Ishikawa (cell line): ENCODE data around the gene PEX11G.

ENCODE experiments used
- CEBPB ChIP-seq: IDR thresholded peaks from 2 replicates; pipeline ENCODE4 v1.6.1; 2012
- CREB1 ChIP-seq: IDR thresholded peaks from 2 replicates; pipeline ENCODE4 v1.6.1; 2012; ENCODE audit warnings: low read depth
- EGR1 ChIP-seq: IDR thresholded peaks from 2 replicates; pipeline ENCODE4 v1.6.1; 2012
- EP300 ChIP-seq: IDR thresholded peaks from 2 replicates; pipeline ENCODE4 v1.6.1; 2012; ENCODE audit warnings: borderline replicate concordance
- FOXM1 ChIP-seq: IDR thresholded peaks from 2 replicates; pipeline ENCODE4 v1.6.1; 2012; ENCODE audit warnings: low read depth, borderline replicate concordance
- MAX ChIP-seq: IDR thresholded peaks from 2 replicates; pipeline ENCODE4 v1.6.1; 2012
- NFIC ChIP-seq: IDR thresholded peaks from 2 replicates; pipeline ENCODE4 v1.6.1; 2012
- RAD21 ChIP-seq: IDR thresholded peaks from 2 replicates; pipeline ENCODE4 v1.6.1; 2012; ENCODE audit warnings: low read depth
- REST ChIP-seq: IDR thresholded peaks from 2 replicates; pipeline ENCODE4 v1.6.1; 2012; ENCODE audit warnings: low read depth, mild to moderate bottlenecking
- TAF1 ChIP-seq: IDR thresholded peaks from 2 replicates; pipeline ENCODE4 v1.6.1; 2012; ENCODE audit warnings: low read depth, mild to moderate bottlenecking
- TCF12 ChIP-seq: IDR thresholded peaks from 2 replicates; pipeline ENCODE4 v1.6.1; 2012; ENCODE audit warnings: low read depth
- TEAD4 ChIP-seq: IDR thresholded peaks from 2 replicates; pipeline ENCODE4 v1.6.1; 2012
- USF1 ChIP-seq: IDR thresholded peaks from 2 replicates; pipeline ENCODE4 v1.6.1; 2012
- YY1 ChIP-seq: IDR thresholded peaks from 2 replicates; pipeline ENCODE4 v1.6.1; 2012; ENCODE audit warnings: low read depth
- ZBTB7A ChIP-seq: IDR thresholded peaks from 2 replicates; pipeline ENCODE4 v1.6.1; 2012; ENCODE audit warnings: low read depth

PEX11G gene

GRCh38 chr19:7454998-7455397, 33.8 kb downstream of the PEX11G start:
- no peak for TF ChIP-seq TAF1
- no peak for TF ChIP-seq REST
- TF ChIP-seq RAD21, result no peak
- no peak for TF ChIP-seq CEBPB

DNA sequence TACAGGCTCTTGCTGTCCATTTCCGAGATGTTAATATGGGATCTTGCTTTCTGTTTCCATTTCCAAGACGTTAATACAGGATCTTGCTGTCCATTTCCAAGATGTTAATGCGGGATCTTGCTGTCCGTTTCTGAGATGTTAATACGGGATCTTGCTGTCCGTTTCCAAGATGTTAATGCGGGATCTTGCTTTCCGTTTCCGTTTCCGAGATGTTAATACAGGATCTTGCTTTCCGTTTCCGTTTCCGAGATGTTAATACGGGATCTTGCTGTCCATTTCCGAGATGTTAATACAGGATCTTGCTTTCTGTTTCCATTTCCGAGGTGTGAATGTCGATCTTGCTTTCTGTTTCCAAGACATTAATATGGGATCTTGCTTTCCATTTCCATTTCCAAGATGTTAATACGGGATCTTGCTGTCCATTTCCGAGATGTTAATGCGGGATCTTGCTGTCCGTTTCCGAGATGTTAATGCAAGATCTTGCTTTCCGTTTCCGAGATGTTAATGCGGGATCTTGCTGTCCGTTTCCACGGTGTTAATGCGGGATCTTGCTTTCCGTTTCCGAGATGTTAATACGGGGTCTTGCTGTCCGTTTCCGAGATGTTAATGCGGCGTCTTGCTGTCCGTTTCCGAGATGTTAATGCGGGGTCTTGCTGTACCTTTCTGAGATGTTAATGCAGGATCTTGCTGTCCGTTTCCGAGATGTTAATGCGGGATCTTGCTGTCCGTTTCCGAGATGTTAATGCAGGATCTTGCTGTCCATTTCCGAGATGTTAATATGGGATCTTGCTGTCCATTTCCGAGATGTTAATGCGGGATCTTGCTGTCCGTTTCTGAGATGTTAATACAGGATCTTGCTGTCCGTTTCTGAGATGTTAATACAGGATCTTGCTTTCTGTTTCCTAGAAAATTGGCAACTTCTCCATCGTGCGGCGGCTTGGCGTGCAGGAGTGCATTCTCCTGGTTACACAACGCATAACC, 38.3 kb downstream of the PEX11G start:
- TF ChIP-seq TAF1, result no peak
- TF ChIP-seq REST, result no peak
- no peak for TF ChIP-seq FOXM1
- TF ChIP-seq RAD21, result no peak
- TF ChIP-seq TCF12, result no peak
- no peak for TF ChIP-seq ZBTB7A
- no peak for TF ChIP-seq CREB1
- TF ChIP-seq CEBPB, result no peak
- TF ChIP-seq USF1, result no peak

DNA sequence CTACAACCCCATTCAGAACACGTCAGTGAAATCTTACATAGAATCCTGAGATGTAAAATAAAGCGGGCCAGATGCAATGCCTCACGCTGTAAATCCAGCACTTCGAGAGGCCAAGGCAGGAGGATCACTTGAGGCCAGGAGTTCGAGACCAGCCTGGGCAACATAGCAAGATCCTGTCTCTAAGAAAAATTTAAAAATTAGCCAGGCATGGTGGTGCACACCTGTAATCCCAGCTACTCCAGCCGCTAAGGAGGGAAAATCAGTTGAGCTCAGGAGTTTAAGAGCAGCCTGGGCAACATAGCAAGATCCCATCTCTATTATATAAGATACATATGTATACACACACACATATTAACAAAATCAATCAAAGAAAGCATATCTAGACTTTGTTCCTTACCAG, 41.2 kb downstream of the PEX11G start:
- TF ChIP-seq TAF1, result no peak
- TF ChIP-seq MAX, result no peak
- TF ChIP-seq USF1, result no peak
- TF ChIP-seq REST, result no peak
- TF ChIP-seq TCF12, result no peak
- TF ChIP-seq CREB1, result no peak
- no peak for TF ChIP-seq NFIC
- TF ChIP-seq YY1, result no peak
- no peak for TF ChIP-seq EGR1
- TF ChIP-seq ZBTB7A, result no peak
- TF ChIP-seq TEAD4, result no peak
- TF ChIP-seq FOXM1, result no peak
- TF ChIP-seq RAD21, result no peak
- TF ChIP-seq CEBPB, result no peak

- no peak for TF ChIP-seq CEBPB
- no peak for TF ChIP-seq EP300
- no peak for TF ChIP-seq RAD21
- no peak for TF ChIP-seq USF1
- no peak for TF ChIP-seq TEAD4
- no peak for TF ChIP-seq ZBTB7A
These were observed 43.7 kb downstream of the PEX11G start for GRCh38 chr19:7445104-7445503.

- no peak for TF ChIP-seq EGR1
- TF ChIP-seq TCF12, result no peak
- no peak for TF ChIP-seq RAD21
- TF ChIP-seq EP300, result no peak
- TF ChIP-seq USF1, result no peak
- TF ChIP-seq MAX, result no peak
- TF ChIP-seq YY1, result no peak
- no peak for TF ChIP-seq TEAD4
- no peak for TF ChIP-seq TAF1
- no peak for TF ChIP-seq REST
- TF ChIP-seq CEBPB, result no peak
These were observed 44.8 kb downstream of the PEX11G start for GRCh38 chr19:7444042-7444441.
